SU-DHL-6 (cell line): Measurements from ENCODE around the gene IL20RA.

Experiments used
- EZH2phosphoT487 ChIP-seq: fragments of 200-600 bp; sonication (generic), shearing (Covaris generic); conservative IDR thresholded peaks from 2 replicates; pipeline ENCODE4 v1.6.1; 2018; ENCODE audit warnings: mild to moderate bottlenecking, antibody characterized with exemption, low read length, moderate library complexity, mixed read lengths
- TF ChIP-seq, protein P1 (sequence below): fragments of 200-600 bp; sonication (generic); IDR thresholded peaks from one replicate; pipeline ENCODE4 v1.5.1; 2017; ENCODE audit warnings: antibody characterized with exemption, mild to moderate bottlenecking, low read length, moderate library complexity; ENCODE audit not compliant: insufficient read depth, poor library complexity, severe bottlenecking

DNA sequence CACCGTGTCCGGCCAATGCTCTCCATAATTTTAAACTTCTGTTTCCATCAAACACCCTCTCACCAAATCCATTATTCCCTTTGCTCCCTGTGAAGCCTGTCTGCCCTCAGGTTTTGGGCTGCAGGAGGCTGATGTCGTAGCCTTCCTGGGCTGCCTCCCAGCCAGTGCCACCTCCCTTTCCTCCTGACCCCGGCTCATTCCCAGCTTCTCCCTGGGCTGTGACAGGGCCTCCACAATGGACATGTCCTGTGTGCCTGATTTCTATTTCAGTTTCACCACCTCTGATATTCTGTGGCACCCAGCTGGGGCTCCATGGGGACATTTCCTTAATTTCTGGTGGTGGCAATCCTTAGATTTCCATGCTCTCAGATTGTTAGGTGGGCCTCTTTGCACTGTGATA, 28.8 kb downstream of the IL20RA start:
- TF ChIP-seq, protein P1, sequence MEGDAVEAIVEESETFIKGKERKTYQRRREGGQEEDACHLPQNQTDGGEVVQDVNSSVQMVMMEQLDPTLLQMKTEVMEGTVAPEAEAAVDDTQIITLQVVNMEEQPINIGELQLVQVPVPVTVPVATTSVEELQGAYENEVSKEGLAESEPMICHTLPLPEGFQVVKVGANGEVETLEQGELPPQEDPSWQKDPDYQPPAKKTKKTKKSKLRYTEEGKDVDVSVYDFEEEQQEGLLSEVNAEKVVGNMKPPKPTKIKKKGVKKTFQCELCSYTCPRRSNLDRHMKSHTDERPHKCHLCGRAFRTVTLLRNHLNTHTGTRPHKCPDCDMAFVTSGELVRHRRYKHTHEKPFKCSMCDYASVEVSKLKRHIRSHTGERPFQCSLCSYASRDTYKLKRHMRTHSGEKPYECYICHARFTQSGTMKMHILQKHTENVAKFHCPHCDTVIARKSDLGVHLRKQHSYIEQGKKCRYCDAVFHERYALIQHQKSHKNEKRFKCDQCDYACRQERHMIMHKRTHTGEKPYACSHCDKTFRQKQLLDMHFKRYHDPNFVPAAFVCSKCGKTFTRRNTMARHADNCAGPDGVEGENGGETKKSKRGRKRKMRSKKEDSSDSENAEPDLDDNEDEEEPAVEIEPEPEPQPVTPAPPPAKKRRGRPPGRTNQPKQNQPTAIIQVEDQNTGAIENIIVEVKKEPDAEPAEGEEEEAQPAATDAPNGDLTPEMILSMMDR: no peak
- TF ChIP-seq EZH2phosphoT487: no peak
